C4-2B (cell line): ENCODE data around the gene HTR3B.
"Not testable (repeated sequence)": the region's sequence is repeated elsewhere in the genome, so short reads cannot be mapped to it uniquely, and the experiment has no call there.

Source experiments
- CTCF ChIP-seq: fragments of 450-650 bp; conservative IDR thresholded peaks from 2 replicates; pipeline ENCODE4 v1.5.1; 2017; ENCODE audit warnings: mild to moderate bottlenecking
- ZFX ChIP-seq: fragments of 450-650 bp; IDR thresholded peaks from 2 replicates; pipeline ENCODE4 v1.6.1; 2017

DNA sequence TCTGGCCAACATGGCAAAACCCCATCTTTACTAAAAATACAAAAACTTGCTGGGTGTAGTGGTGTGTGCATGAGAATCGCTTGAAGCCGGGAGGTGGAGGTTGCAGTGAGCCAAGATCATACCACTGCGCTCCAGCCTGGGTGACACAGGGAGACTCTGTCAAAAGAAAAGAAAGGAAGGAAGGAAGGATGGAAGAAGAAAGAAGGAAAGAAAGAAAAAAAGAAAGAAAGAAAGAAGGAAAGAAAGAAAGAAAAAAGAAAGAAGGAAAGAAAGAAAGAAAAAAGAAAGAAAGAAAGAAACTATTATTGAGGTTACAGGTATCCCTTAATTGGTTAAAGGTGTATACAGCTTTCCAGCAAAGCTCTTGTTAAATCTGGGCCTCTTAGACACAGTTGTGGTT, 29.6 kb downstream of the HTR3B start:
- TF ChIP-seq CTCF, ZFX: not testable (repeated sequence)
